ENCODE measurements around the gene LGI2.

DNA sequence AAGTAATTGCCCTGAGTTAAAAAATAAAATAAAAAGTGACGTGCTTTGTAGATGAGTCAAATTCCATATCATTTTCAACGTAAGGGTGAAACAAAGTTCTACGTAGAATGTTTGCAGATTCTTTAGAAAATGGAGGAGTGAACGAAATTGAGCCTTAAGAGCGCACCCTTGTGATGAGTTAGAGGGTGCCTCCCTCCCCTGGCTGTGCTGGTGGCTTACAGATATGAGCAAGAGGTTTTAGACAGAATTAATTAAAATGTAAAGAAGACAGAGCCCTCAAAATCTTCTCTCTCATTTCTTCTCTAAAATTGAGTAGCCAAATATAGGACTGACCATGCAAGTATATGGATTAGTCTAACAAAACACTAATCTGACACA lies 30.2 kb upstream of the LGI2 start:
- no peak for TF ChIP-seq CTCF (IDR thresholded peaks at IDR 0.05; ENCODE audit: insufficient read depth, low read length, poor library complexity, severe bottlenecking)
- TF ChIP-seq EZH2phosphoT487 (conservative IDR thresholded peaks at IDR 0.05; ENCODE audit: low read length), result no peak

Measured in SU-DHL-6 (cell line).